HepG2 (cell line): ENCODE measurements around the gene HOXA10. TPM values are rescaled to one million over a fixed set of nuclear protein-coding genes. Genes with fewer than 3 reads are reported as not detected.
A peak's percentile ranks its signal among the peaks of the same experiment; 100 is the strongest.

Experiments used
- ELF1 ChIP-seq: sonication (generic); formaldehyde crosslinking; IDR thresholded peaks from 2 replicates; pipeline ENCODE4 v1.4.0; 2020; ENCODE audit warnings: missing genetic modification reagents
- HDAC6 ChIP-seq: fragments of 200-600 bp; sonication (generic); IDR thresholded peaks from 2 replicates; pipeline ENCODE4 v1.7.0; 2017; ENCODE audit warnings: mild to moderate bottlenecking, antibody characterized with exemption, low read length, low read depth
- ISL2 ChIP-seq: sonication (generic); formaldehyde crosslinking; IDR thresholded peaks from 2 replicates; pipeline ENCODE4 v1.5.0; 2020; ENCODE audit warnings: missing genetic modification reagents
- MAF1 ChIP-seq: sonication (generic); formaldehyde crosslinking; IDR thresholded peaks from 2 replicates; pipeline ENCODE4 v1.5.0; 2020; ENCODE audit warnings: missing genetic modification reagents, borderline replicate concordance
- NFATC3 ChIP-seq: sonication (generic); formaldehyde crosslinking; IDR thresholded peaks from 2 replicates; pipeline ENCODE4 v1.5.1; 2020; ENCODE audit warnings: mild to moderate bottlenecking, missing genetic modification reagents
- RFX5 ChIP-seq: IDR thresholded peaks from 2 replicates; pipeline ENCODE4 v1.6.1; 2011; ENCODE audit warnings: low read depth, low read length, improper control_type of control experiment
- ZC3H13 ChIP-seq: sonication (generic); formaldehyde crosslinking; IDR thresholded peaks from 2 replicates; pipeline ENCODE4 v1.8.1; 2023; ENCODE audit warnings: mild to moderate bottlenecking, missing genetic modification reagents, moderate library complexity
- ZFP36L1 ChIP-seq: sonication (generic); formaldehyde crosslinking; IDR thresholded peaks from 2 replicates; pipeline ENCODE4 v1.8.0; 2022; ENCODE audit warnings: mild to moderate bottlenecking, missing genetic modification reagents, moderate library complexity
- ZNF160 ChIP-seq: sonication (generic); formaldehyde crosslinking; IDR thresholded peaks from 2 replicates; pipeline ENCODE4 v1.8.0; 2022; ENCODE audit warnings: mild to moderate bottlenecking, inconsistent platforms, missing genetic modification reagents
- ZNF670 ChIP-seq: sonication (generic); formaldehyde crosslinking; IDR thresholded peaks from 2 replicates; pipeline ENCODE4 v1.8.0; 2022; ENCODE audit warnings: mild to moderate bottlenecking, missing genetic modification reagents, borderline replicate concordance
- ZNF713 ChIP-seq: sonication (generic); formaldehyde crosslinking; IDR thresholded peaks from 2 replicates; pipeline ENCODE4 v1.4.0; 2020; ENCODE audit warnings: mild to moderate bottlenecking, missing genetic modification reagents
- ZZZ3 ChIP-seq: sonication (generic); formaldehyde crosslinking; IDR thresholded peaks from 2 replicates; pipeline ENCODE4 v1.4.0; 2020; ENCODE audit warnings: missing genetic modification reagents, mild to moderate bottlenecking, borderline replicate concordance
- polyA plus RNA-seq, 8 experiments: library from polyadenylated mRNA; depleted of rRNA in 3 of 8; stranded (reverse) in 7 of 8; unstranded in 1 of 8; fragments of >200 nt; fragmentation: Illumina TruSeq in 4 of 8; extraction: Trizol in 4 of 8; gene quantifications; 2 replicates each; pipeline versions ENCODE4 v1.2.1 to v1.2.3, GENCODE V29; 2011 to 2016; ENCODE audit warnings: low read depth in 4 of 8, missing spikeins in 1 of 8, mixed read lengths in 1 of 8; ENCODE audit not compliant: insufficient read depth in 1 of 8
- total RNA-seq, 5 experiments: library from RNA; depleted of rRNA; stranded (reverse); fragments of >200 nt; fragmentation: Illumina TruSeq; extraction: Trizol; gene quantifications; 2 replicates each; pipeline ENCODE4 v1.2.3, GENCODE V29; 2016; ENCODE audit warnings: low read depth in 1 of 5
- TF ChIP-seq, protein P1 (sequence below): sonication (generic); formaldehyde crosslinking; IDR thresholded peaks from 2 replicates; pipeline ENCODE4 v1.4.0; 2020; ENCODE audit warnings: mild to moderate bottlenecking, missing genetic modification reagents
- TF ChIP-seq, protein P2 (sequence below): sonication (generic); formaldehyde crosslinking; IDR thresholded peaks from 2 replicates; pipeline ENCODE4 v1.4.0; 2020; ENCODE audit warnings: missing genetic modification reagents
- TF ChIP-seq, protein P3 (sequence below): sonication (generic); formaldehyde crosslinking; IDR thresholded peaks from 2 replicates; pipeline ENCODE4 v1.8.0; 2022; ENCODE audit warnings: mild to moderate bottlenecking, missing genetic modification reagents; ENCODE audit not compliant: insufficient replicate concordance
- TF ChIP-seq, protein P4 (sequence below): sonication (generic); formaldehyde crosslinking; IDR thresholded peaks from 2 replicates; pipeline ENCODE4 v1.4.0; 2020; ENCODE audit warnings: missing genetic modification reagents
- TF ChIP-seq, protein P5 (sequence below): sonication (generic); formaldehyde crosslinking; IDR thresholded peaks from 2 replicates; pipeline ENCODE4 v1.5.0; 2020; ENCODE audit warnings: mild to moderate bottlenecking, missing genetic modification reagents
- TF ChIP-seq, protein P6 (sequence below): sonication (generic); formaldehyde crosslinking; IDR thresholded peaks from 2 replicates; pipeline ENCODE4 v1.4.0; 2020; ENCODE audit warnings: missing genetic modification reagents

The HOXA10 gene
- total and polyA plus RNA-seq, 2 of the 13 experiments (the other 11 are each of a cell fraction or from before 2014, with no cell fraction given), result not detected

DNA sequence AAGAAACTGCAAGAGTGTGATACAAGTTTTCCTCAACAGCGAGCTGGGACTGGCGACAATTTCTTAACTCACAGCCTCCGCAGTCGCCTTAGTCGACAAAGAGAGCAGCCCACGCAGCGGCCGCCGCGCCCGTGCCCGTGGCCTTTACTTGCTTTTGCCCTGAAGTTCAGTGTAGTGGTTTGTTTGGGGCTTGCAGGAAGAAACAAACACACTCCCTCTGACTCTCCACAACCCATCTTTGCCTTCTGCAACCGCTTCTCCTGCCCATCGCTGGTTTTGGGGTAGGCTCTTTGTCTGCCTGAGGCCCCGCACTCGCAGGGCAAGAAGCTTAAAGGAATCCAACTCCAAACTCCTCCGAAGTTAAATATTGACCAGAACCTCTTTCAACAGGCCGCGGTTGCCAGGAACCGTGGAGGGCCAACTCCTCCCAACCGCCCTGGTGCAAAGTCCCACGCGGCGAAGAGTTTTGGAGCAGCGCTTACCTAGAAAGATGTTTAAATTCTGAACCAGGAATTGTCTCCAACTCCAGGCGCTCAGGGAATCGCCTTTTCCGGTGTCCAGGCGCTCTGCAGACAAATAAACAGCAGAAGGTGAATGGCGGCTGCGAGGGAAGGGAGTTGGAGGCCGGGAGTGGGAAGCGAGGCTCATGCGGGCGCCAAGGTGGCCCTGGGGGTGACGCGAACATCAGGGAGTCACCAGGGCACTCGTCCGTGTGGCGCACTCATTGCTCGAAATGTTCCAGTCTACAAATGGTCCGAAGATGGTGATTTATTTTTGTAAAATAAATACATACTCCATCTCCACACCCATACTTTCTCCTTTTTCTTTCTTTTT is 51.8 kb downstream of the HOXA10 start (continued):
- TF ChIP-seq, protein P1, sequence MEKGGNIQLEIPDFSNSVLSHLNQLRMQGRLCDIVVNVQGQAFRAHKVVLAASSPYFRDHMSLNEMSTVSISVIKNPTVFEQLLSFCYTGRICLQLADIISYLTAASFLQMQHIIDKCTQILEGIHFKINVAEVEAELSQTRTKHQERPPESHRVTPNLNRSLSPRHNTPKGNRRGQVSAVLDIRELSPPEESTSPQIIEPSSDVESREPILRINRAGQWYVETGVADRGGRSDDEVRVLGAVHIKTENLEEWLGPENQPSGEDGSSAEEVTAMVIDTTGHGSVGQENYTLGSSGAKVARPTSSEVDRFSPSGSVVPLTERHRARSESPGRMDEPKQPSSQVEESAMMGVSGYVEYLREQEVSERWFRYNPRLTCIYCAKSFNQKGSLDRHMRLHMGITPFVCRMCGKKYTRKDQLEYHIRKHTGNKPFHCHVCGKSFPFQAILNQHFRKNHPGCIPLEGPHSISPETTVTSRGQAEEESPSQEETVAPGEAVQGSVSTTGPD, result peak; percentile 64; the same call in 1 of the 2 replicates
- TF ChIP-seq ZNF713 (CRISPR knock-in tag) (no peak), RFX5 (no peak), ZFP36L1 (CRISPR knock-in tag) (peak; percentile 48; the same call in 1 of the 2 replicates), ZZZ3 (CRISPR knock-in tag) (no peak), ELF1 (peak; percentile 64), HDAC6 (no peak), ZNF670 (CRISPR knock-in tag) (peak; percentile 89), MAF1 (CRISPR knock-in tag) (no peak), ZC3H13 (CRISPR knock-in tag) (no peak), ZNF160 (CRISPR knock-in tag) (0 out of 2 replicates have a peak, but pooled peaks have one; percentile 51), NFATC3 (CRISPR knock-in tag) (no peak), ISL2 (peak; percentile 54; the same call in 1 of the 2 replicates)
- TF ChIP-seq, protein P2, sequence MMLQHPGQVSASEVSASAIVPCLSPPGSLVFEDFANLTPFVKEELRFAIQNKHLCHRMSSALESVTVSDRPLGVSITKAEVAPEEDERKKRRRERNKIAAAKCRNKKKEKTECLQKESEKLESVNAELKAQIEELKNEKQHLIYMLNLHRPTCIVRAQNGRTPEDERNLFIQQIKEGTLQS (CRISPR knock-in tag), result no peak
- TF ChIP-seq, protein P3, sequence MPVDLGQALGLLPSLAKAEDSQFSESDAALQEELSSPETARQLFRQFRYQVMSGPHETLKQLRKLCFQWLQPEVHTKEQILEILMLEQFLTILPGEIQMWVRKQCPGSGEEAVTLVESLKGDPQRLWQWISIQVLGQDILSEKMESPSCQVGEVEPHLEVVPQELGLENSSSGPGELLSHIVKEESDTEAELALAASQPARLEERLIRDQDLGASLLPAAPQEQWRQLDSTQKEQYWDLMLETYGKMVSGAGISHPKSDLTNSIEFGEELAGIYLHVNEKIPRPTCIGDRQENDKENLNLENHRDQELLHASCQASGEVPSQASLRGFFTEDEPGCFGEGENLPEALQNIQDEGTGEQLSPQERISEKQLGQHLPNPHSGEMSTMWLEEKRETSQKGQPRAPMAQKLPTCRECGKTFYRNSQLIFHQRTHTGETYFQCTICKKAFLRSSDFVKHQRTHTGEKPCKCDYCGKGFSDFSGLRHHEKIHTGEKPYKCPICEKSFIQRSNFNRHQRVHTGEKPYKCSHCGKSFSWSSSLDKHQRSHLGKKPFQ (CRISPR knock-in tag), result peak; percentile 25
- TF ChIP-seq, protein P4, sequence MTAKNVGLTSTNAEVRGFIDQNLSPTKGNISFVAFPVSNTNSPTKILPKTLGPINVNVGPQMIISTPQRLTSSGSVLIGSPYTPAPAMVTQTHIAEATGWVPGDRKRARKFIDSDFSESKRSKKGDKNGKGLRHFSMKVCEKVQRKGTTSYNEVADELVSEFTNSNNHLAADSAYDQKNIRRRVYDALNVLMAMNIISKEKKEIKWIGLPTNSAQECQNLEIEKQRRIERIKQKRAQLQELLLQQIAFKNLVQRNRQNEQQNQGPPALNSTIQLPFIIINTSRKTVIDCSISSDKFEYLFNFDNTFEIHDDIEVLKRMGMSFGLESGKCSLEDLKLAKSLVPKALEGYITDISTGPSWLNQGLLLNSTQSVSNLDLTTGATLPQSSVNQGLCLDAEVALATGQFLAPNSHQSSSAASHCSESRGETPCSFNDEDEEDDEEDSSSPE (CRISPR knock-in tag), result peak; percentile 47; the same call in 1 of the 2 replicates
- TF ChIP-seq, protein P5, sequence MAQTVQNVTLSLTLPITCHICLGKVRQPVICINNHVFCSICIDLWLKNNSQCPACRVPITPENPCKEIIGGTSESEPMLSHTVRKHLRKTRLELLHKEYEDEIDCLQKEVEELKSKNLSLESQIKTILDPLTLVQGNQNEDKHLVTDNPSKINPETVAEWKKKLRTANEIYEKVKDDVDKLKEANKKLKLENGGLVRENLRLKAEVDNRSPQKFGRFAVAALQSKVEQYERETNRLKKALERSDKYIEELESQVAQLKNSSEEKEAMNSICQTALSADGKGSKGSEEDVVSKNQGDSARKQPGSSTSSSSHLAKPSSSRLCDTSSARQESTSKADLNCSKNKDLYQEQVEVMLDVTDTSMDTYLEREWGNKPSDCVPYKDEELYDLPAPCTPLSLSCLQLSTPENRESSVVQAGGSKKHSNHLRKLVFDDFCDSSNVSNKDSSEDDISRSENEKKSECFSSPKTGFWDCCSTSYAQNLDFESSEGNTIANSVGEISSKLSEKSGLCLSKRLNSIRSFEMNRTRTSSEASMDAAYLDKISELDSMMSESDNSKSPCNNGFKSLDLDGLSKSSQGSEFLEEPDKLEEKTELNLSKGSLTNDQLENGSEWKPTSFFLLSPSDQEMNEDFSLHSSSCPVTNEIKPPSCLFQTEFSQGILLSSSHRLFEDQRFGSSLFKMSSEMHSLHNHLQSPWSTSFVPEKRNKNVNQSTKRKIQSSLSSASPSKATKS (CRISPR knock-in tag), result no peak
- TF ChIP-seq, protein P6, sequence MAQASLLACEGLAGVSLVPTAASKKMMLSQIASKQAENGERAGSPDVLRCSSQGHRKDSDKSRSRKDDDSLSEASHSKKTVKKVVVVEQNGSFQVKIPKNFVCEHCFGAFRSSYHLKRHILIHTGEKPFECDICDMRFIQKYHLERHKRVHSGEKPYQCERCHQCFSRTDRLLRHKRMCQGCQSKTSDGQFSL, result no peak
